Lower leg skin (tissue), 4 donors: ENCODE results near the gene PDP2. TPM values are rescaled to one million over a fixed set of nuclear protein-coding genes. Genes with fewer than 3 reads are reported as not detected.
"Not testable (repeated sequence)": the region's sequence is repeated elsewhere in the genome, so short reads cannot be mapped to it uniquely, and the experiment has no call there.

ENCODE experiments used
- DNase-seq, 2 donors: peaks; one replicate each; pipeline ENCODE4 v3.0.0-alpha.2; 2019; ENCODE audit warnings: low spot score in 2 of 2
- H3K4me3 ChIP-seq: fragments of 200-600 bp; sonication (generic); 2 replicates; pipeline ENCODE4 v1.5.1; 2017; ENCODE audit warnings: mild to moderate bottlenecking, low read depth; ENCODE audit not compliant: poor library complexity, severe bottlenecking
- CTCF ChIP-seq, 3 donors: fragments of 450-650 bp; IDR thresholded peaks; one replicate each; pipeline ENCODE4 v1.5.1; 2016; ENCODE audit warnings: antibody characterized with exemption in 3 of 3, mild to moderate bottlenecking in 3 of 3, moderate library complexity in 2 of 3
- POLR2A ChIP-seq, 2 donors: fragments of 450-650 bp; IDR thresholded peaks; one replicate each; pipeline ENCODE4 v1.6.1; 2016 to 2017; ENCODE audit warnings: antibody characterized with exemption in 2 of 2, mild to moderate bottlenecking in 1 of 2, moderate library complexity in 1 of 2
- WGBS, 2 donors: methylation state at CpG; one replicate each; pipeline ENCODE4 v1.1.5; 2018; 5-methylcytosine and 5-hydroxymethylcytosine counted together
- intact Hi-C: fragments of 100-400 bp; cut with DNase I; formaldehyde crosslinking; loops from one replicate; pipeline ENCODE4 v1.15.0; 2023; ENCODE audit warnings: low total_unique reads
- total RNA-seq, 4 donors: library from RNA; depleted of rRNA; stranded (reverse); fragments of >200 nt; gene quantifications; one replicate each; pipeline ENCODE4 v1.1.0, GENCODE V29; 2016

The PDP2 gene
- total RNA-seq, 4 donors from 2014 or later, result 3.2 to 8.8 (median 7.2) TPM

- peak in 1 of 3 donors; percentile 37 for TF ChIP-seq CTCF (IDR thresholded peaks at IDR 0.05)
- no peak for TF ChIP-seq POLR2A (IDR thresholded peaks at IDR 0.05)
- intact Hi-C loops, result loop anchor here (10.0 kb wide), 1 partner anchor 80 kb away; no protein-coding TSS in a partner anchor
- no peak overlapping the region for H3K4me3 ChIP-seq
- 42 to 46% methylated on average over 11 of the region's 11 CpGs for WGBS, 2 donors
- peak in 1 of 2 donors; percentile 54 for DNase-seq
These were observed 14.8 kb downstream of the PDP2 start for GRCh38 chr16:66894948-66895688.

GRCh38 chr16:66895689-66895979, 15.3 kb downstream of the PDP2 start:
- intact Hi-C loops, result loop anchor here (10.0 kb wide), 1 partner anchor 79 kb away; no protein-coding TSS in a partner anchor
- no peak overlapping the region for H3K4me3 ChIP-seq
- no peak for DNase-seq
- no peak for TF ChIP-seq POLR2A (IDR thresholded peaks at IDR 0.05)
- no peak for TF ChIP-seq CTCF (IDR thresholded peaks at IDR 0.05)
- 88 to 92% methylated on average over 5 of the region's 5 CpGs for WGBS, 2 donors

GRCh38 chr16:66895999-66896398, 15.7 kb downstream of the PDP2 start:
- intact Hi-C loops, result loop anchor here (10.0 kb wide), 1 partner anchor 79 kb away; no protein-coding TSS in a partner anchor
- TF ChIP-seq CTCF (IDR thresholded peaks at IDR 0.05) (no peak), POLR2A (IDR thresholded peaks at IDR 0.05) (no peak)
- DNase-seq, result no peak
- WGBS, 2 donors, result 90 to 95% methylated on average over 3 of the region's 3 CpGs
- no peak overlapping the region for H3K4me3 ChIP-seq

GRCh38 chr16:66896682-66897081, 16.4 kb downstream of the PDP2 start:
- DNase-seq, H3K4me3 ChIP-seq: not testable (repeated sequence)
- intact Hi-C loops, result loop anchor here (10.0 kb wide), 1 partner anchor 78 kb away; no protein-coding TSS in a partner anchor
- WGBS, 2 donors, result 63 to 73% methylated on average over 5 of the region's 5 CpGs

- DNase-seq, result no peak
- 54 to 80% methylated on average over 3 of the region's 3 CpGs for WGBS, 2 donors
- TF ChIP-seq CTCF (IDR thresholded peaks at IDR 0.05), result no peak
- TF ChIP-seq POLR2A (IDR thresholded peaks at IDR 0.05), result no peak
- intact Hi-C loops, result loop anchor here (10.0 kb wide), 1 partner anchor 77 kb away; no protein-coding TSS in a partner anchor
- no peak overlapping the region for H3K4me3 ChIP-seq
These were observed 17.9 kb downstream of the PDP2 start for GRCh38 chr16:66898207-66898606.

GRCh38 chr16:66898933-66899309, 18.6 kb downstream of the PDP2 start:
- H3K4me3 ChIP-seq, result no peak overlapping the region
- 85 to 87% methylated on average over 2 of the region's 2 CpGs for WGBS, 2 donors
- no peak for TF ChIP-seq CTCF (IDR thresholded peaks at IDR 0.05)
- no peak for TF ChIP-seq POLR2A (IDR thresholded peaks at IDR 0.05)
- intact Hi-C loops, result loop anchor here (10.0 kb wide), 1 partner anchor 76 kb away; no protein-coding TSS in a partner anchor
- DNase-seq, result no peak
